Peyer's patch (tissue), 4 donors: Measurements from ENCODE around the gene SLC36A3.

ENCODE experiments used
- POLR2A ChIP-seq, 2 donors: fragments of 450-650 bp; IDR thresholded peaks; one replicate each; pipeline ENCODE4 v1.5.1; 2017; ENCODE audit warnings: antibody characterized with exemption in 2 of 2, mild to moderate bottlenecking in 2 of 2, moderate library complexity in 2 of 2
- TF ChIP-seq, protein P1 (sequence below), 6 experiments: fragments of 450-650 bp in 4 of 6; fragments of 200-600 bp in 2 of 6; sonication (generic) in 1 of 6; IDR thresholded peaks; one replicate each; pipeline ENCODE4 v1.5.1; 2017 to 2019; ENCODE audit warnings: antibody characterized with exemption in 6 of 6, mild to moderate bottlenecking in 3 of 6, moderate library complexity in 1 of 6

DNA sequence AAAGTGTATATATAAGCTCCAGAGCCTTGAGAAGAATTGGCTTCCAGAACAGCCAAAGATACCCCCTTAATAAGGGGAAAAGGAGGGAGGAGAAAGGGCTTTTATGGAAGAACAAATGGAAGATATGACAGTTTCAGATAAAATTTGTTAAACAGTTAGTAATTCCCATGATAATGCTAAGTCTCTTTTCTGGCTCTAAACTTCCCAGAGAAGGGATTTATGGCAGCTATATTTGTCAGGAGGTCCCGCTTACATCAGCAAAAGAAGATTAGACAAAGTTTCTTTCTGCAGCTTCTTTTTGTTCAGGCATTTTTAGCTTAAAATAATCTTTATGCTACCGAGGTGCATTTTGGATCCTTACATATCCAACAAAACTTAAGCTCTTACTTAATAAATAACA lies 14.3 kb upstream of the SLC36A3 start:
- no peak for TF ChIP-seq POLR2A (IDR thresholded peaks at IDR 0.05)
- TF ChIP-seq, protein P1, sequence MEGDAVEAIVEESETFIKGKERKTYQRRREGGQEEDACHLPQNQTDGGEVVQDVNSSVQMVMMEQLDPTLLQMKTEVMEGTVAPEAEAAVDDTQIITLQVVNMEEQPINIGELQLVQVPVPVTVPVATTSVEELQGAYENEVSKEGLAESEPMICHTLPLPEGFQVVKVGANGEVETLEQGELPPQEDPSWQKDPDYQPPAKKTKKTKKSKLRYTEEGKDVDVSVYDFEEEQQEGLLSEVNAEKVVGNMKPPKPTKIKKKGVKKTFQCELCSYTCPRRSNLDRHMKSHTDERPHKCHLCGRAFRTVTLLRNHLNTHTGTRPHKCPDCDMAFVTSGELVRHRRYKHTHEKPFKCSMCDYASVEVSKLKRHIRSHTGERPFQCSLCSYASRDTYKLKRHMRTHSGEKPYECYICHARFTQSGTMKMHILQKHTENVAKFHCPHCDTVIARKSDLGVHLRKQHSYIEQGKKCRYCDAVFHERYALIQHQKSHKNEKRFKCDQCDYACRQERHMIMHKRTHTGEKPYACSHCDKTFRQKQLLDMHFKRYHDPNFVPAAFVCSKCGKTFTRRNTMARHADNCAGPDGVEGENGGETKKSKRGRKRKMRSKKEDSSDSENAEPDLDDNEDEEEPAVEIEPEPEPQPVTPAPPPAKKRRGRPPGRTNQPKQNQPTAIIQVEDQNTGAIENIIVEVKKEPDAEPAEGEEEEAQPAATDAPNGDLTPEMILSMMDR (IDR thresholded peaks at IDR 0.05), result no peak
